ENCODE measurements around the gene MSANTD4. TPM values are rescaled to one million over a fixed set of nuclear protein-coding genes. Genes with fewer than 3 reads are reported as not detected.
"Not testable (repeated sequence)": the region's sequence is repeated elsewhere in the genome, so short reads cannot be mapped to it uniquely, and the experiment has no call there.

The MSANTD4 gene
- total RNA-seq, 1 donor from 2014 or later: 27.8 TPM

DNA sequence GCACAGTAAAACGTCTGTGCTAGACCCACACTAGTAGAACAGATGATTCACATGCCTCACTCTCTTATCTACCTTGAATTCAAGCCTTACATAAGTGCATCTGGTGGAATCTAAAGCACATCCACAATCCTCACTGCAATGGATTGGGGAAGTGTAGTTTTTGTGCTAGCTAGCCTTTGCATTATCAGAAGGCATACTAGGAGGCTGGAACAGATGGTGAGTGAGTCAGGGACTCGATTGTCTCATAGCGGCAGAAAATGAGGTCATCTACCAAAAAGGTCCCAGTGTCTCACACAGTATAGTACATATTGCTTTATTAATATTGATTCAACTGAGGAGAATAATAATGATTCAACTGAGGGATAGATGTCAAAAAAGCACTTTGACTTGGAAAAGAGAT lies 9.3 kb downstream of the MSANTD4 start:
- peaks cover 30% of the 10 kb centered on the region for H3K36me3 Mint-ChIP-seq (ENCODE audit: insufficient read depth)
- TF ChIP-seq, protein P1, sequence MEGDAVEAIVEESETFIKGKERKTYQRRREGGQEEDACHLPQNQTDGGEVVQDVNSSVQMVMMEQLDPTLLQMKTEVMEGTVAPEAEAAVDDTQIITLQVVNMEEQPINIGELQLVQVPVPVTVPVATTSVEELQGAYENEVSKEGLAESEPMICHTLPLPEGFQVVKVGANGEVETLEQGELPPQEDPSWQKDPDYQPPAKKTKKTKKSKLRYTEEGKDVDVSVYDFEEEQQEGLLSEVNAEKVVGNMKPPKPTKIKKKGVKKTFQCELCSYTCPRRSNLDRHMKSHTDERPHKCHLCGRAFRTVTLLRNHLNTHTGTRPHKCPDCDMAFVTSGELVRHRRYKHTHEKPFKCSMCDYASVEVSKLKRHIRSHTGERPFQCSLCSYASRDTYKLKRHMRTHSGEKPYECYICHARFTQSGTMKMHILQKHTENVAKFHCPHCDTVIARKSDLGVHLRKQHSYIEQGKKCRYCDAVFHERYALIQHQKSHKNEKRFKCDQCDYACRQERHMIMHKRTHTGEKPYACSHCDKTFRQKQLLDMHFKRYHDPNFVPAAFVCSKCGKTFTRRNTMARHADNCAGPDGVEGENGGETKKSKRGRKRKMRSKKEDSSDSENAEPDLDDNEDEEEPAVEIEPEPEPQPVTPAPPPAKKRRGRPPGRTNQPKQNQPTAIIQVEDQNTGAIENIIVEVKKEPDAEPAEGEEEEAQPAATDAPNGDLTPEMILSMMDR (IDR thresholded peaks at IDR 0.05; ENCODE audit: unreplicated experiment): no peak
- H3K27me3 Mint-ChIP-seq: no peaks in the 10 kb centered on the region
- H3K4me3 Mint-ChIP-seq (ENCODE audit: low read depth): no peak overlapping the region
- DNase-seq (ENCODE audit: low spot score, unreplicated experiment): no peak
- H3K27ac Mint-ChIP-seq: peak overlapping the region; percentile 11
- H3K9me3 Mint-ChIP-seq (ENCODE audit: low read depth): no peaks in the 10 kb centered on the region
- H3K4me1 Mint-ChIP-seq (ENCODE audit: low read depth): peaks cover 16% of the 10 kb centered on the region

DNA sequence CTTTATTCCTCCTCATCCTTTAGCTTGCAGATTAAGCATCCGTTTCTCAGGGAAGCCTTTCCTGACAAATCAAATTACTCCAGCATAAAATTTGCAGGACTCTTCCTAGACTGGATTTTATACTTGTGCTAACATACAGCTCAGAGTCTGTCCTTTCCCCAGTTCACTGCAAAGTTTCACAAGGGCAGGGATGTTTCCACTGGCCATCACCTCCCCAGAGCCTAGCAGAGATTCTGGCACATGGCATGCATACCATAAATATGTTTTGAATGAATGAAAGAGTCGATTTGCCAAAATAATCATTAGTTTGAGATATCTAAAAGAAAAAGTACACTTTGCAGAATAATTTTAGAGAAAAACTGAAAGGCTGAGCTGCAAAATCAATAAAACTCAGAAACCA lies 10.6 kb downstream of the MSANTD4 start:
- H3K4me3 Mint-ChIP-seq (ENCODE audit: low read depth): no peak overlapping the region

DNA sequence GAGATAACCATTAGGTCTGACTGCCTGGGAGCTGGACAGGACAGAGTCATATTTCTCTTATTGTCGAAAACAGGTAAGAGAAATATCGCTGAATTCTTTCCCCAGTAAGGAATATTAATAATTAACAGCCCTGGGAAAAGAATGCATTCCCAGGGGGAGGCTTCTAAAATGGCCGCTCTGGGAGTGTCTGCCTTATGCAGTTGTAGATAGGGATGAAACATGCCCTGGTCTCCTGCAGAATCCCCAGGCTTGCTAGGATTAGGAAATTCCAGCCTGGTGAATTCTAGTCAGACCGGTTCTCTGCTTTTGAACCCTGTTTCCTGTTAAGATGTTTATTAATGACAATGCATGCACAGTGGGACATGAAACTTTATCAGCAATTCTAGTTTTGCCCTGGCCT lies 18.9 kb downstream of the MSANTD4 start:
- H3K9me3 Mint-ChIP-seq (ENCODE audit: low read depth): peaks cover 16% of the 10 kb centered on the region
- not testable (repeated sequence) for H3K4me1 Mint-ChIP-seq (ENCODE audit: low read depth); H3K4me3 Mint-ChIP-seq (ENCODE audit: low read depth); H3K27ac Mint-ChIP-seq; H3K27me3 Mint-ChIP-seq; DNase-seq (ENCODE audit: low spot score, unreplicated experiment)
- peaks cover 51% of the 10 kb centered on the region for H3K36me3 Mint-ChIP-seq (ENCODE audit: insufficient read depth)

More for the DNA sequence above, 10.6 kb downstream of the MSANTD4 start:
- TF ChIP-seq, protein P1 (IDR thresholded peaks at IDR 0.05; ENCODE audit: unreplicated experiment): no peak
- Mint-ChIP-seq H3K4me1 (ENCODE audit: low read depth) (peaks cover 16% of the 10 kb centered on the region), H3K9me3 (ENCODE audit: low read depth) (peaks cover 3% of the 10 kb centered on the region), H3K36me3 (ENCODE audit: insufficient read depth) (peaks cover 43% of the 10 kb centered on the region), H3K27me3 (no peaks in the 10 kb centered on the region), H3K27ac (no peak overlapping the region)
- no peak for DNase-seq (ENCODE audit: low spot score, unreplicated experiment)

DNA sequence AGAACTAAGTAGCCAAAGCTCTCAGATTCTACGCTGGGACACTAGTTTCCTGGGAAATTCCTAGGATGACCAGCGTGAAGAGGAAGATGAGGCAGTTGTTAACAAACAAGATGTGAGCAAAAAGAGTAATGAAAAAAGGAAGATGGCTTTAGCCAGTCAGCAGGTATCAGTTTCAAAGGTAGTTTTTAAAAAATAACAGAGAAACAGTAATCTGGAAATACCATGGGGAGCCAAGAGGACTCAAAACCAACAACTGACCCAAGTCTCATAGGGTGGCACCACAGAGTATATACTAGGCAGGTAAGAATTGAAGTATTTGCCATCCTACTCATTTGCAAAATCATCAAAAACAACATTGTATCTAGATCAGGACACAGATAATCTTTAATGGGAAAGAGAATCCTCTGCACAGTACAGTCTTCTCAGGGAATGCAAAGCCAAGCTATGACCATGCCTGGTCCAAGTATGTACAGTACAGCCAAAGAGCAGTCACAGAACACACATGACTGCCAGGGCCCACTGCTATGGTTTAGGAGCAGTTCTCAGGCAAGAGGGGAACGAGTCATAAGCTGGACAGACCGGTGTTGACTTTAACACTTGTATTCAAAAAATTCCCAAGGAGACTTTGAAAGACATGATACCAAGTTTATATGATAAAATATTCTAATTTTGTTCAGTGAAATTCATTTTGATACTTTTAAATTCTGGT lies 20.6 kb downstream of the MSANTD4 start:
- TF ChIP-seq, protein P1 (IDR thresholded peaks at IDR 0.05; ENCODE audit: unreplicated experiment): no peak
- H3K27me3 Mint-ChIP-seq: no peaks in the 10 kb centered on the region
- H3K9me3 Mint-ChIP-seq (ENCODE audit: low read depth): peaks cover 14% of the 10 kb centered on the region
- peaks cover 3% of the 10 kb centered on the region for H3K4me1 Mint-ChIP-seq (ENCODE audit: low read depth)
- no peak for DNase-seq (ENCODE audit: low spot score, unreplicated experiment)
- no peak overlapping the region for H3K4me3 Mint-ChIP-seq (ENCODE audit: low read depth)
- H3K27ac Mint-ChIP-seq: no peak overlapping the region
- H3K36me3 Mint-ChIP-seq (ENCODE audit: insufficient read depth): peaks cover 35% of the 10 kb centered on the region

DNA sequence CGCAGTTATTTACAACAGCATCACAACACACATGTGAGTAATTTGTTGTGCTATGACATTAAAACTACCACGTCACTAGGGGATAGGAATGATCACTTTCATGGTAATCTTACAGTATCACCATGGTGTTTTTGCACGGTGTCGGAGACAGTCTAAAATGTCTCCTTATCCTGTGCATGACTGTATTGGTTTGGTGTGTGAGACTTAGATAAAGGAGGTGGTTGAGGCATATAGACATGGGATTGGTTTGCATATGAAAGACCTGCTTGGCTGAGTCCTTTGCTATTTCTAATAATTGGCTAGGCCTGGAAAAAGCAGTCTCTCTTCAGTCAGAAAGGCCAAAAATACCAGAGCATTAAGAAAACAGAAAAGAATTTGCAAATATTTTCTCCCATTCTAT lies 30.2 kb downstream of the MSANTD4 start:
- Mint-ChIP-seq H3K36me3 (ENCODE audit: insufficient read depth) (peaks cover 11% of the 10 kb centered on the region), H3K4me1 (ENCODE audit: low read depth) (no peaks in the 10 kb centered on the region), H3K27ac (no peak overlapping the region), H3K9me3 (ENCODE audit: low read depth) (peaks cover 7% of the 10 kb centered on the region), H3K27me3 (no peaks in the 10 kb centered on the region), H3K4me3 (ENCODE audit: low read depth) (no peak overlapping the region)
- DNase-seq (ENCODE audit: low spot score, unreplicated experiment): no peak
- TF ChIP-seq, protein P1 (IDR thresholded peaks at IDR 0.05; ENCODE audit: unreplicated experiment): no peak

DNA sequence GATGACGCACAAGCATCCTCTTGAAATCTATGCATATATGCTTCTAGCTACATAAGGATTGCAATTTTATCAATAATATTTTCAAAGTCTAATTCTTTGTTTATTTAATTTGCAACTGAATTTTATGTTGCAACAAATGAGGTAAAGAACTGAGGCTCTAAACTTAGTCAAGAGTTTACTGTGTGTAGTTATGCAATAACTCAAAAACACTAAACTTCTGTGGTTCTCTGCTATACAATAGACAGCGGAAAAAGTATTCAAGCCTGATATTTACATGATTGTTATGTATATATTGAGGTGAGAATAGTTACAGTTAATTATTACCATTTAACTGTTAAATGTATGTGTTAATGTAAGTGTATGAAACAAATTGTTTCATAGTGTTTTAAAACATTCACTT lies 32.9 kb downstream of the MSANTD4 start:
- TF ChIP-seq, protein P1 (IDR thresholded peaks at IDR 0.05; ENCODE audit: unreplicated experiment): no peak
- H3K4me3 Mint-ChIP-seq (ENCODE audit: low read depth): no peak overlapping the region
- H3K36me3 Mint-ChIP-seq (ENCODE audit: insufficient read depth): peaks cover 9% of the 10 kb centered on the region
- no peak for DNase-seq (ENCODE audit: low spot score, unreplicated experiment)
- no peaks in the 10 kb centered on the region for H3K27me3 Mint-ChIP-seq
- no peaks in the 10 kb centered on the region for H3K4me1 Mint-ChIP-seq (ENCODE audit: low read depth)
- H3K9me3 Mint-ChIP-seq (ENCODE audit: low read depth): peaks cover 7% of the 10 kb centered on the region
- no peak overlapping the region for H3K27ac Mint-ChIP-seq

Measured in progenitor cell of endocrine pancreas (in vitro differentiated cells).